Measurements from ENCODE around the gene GAS2L2.

GRCh38 chr17:35778641-35779196 lies 25.7 kb upstream of the GAS2L2 start:
- TF ChIP-seq CTCF (IDR thresholded peaks at IDR 0.05) (no peak), POLR2A (IDR thresholded peaks at IDR 0.05) (no peak)
